Activated effector memory CD4-positive, alpha-beta T cell treated with anti-CD3 and anti-CD28 coated beads, Interleukin-2, amount 50 U/mL, for 16 hours (primary cell): ENCODE results near the gene TMEM273.

Source experiments
- DNase-seq: peaks from one replicate; pipeline ENCODE4 v3.0.0-alpha.2; 2020

Gene TMEM273

DNA sequence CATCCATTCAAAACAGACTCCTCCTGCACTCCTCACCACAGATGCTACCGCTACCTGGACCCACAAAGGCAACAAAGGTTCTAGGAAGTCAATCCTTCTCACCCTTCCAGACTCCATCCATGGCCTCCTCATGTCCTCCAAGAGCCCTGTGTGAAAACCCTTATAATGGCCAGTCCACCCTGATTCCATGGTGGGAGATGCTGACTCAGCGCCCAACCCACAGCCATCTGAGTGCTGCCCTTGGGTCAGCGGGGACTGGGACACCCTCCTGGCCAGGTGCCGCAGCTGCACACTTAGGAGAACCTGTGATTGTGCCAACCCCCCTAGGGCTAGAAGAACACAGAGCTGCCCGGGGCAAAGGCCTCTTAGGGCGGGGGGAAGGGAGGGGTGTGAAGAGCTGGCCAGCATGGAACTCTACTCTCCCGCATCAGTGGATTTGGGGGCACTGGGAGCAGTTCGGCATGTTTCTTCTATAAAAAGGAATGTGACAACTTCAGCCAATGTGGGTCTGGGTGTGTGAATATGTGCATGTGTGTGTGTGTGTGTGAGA lies 25.4 kb downstream of the TMEM273 start:
- DNase-seq, result no peak

DNA sequence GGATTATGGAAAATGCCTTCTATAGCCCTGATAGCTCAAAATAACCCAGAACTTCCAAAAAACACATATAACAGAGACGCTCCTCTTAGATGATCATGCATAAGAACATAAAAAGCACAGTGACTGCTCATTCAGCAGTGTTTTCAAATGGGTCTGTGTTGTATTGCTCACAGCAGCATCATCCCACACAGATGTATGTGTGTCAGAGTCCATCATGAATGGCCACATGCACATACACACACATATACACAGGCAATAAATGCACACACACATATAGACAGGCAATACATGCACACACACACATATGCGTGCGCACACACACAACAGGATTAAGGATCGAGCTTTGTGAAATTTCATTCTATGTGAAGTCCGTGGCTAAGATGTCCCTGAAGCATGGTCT lies 26.1 kb downstream of the TMEM273 start:
- DNase-seq, result no peak

- DNase-seq, result no peak
Measured at GRCh38 chr10:49161411-49161997, 26.7 kb downstream of the TMEM273 start.

- DNase-seq, result no peak
Measured at GRCh38 chr10:49160814-49161213, 27.4 kb downstream of the TMEM273 start.

DNA sequence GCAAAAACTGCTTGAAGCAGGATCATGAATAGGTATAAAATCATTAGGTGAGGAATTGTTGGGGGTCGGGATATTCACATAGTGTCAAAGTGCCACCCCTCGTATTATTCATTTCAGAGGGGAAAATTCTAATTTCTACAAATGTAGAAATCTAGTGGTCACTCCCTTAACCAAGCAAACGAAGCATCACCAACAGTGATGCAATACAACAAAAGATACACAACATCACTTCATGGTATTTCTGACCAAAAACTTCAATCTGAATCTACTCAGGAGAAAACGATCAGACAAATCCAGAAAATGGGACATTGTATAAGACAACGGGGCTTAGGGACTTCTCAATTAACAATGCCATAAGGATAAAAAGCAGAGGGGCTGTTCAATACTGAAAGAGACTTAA lies 28.1 kb downstream of the TMEM273 start:
- DNase-seq, result no peak

GRCh38 chr10:49158915-49159314 lies 29.3 kb downstream of the TMEM273 start:
- no peak for DNase-seq

- DNase-seq, result no peak
Measured at GRCh38 chr10:49158404-49158803, 29.8 kb downstream of the TMEM273 start.

DNA sequence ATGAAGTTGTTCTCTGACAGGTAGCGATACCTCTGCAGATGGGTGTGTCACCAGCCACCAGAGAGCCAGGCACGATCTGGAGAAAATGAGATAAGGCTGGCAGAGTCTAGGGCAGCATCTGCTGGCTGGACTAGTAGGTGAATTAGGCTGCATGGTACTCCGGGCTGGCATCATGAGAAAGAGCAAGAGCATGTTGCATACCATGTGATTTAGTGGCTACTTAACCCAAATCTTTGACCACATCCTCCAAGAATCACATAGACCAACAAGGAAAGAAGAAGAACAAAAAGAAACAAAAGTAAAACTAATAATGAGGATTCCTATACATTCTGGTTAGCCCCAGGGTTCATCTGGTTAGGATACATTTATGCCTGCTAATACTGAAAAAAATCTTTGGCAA lies 31.0 kb downstream of the TMEM273 start:
- no peak for DNase-seq

DNA sequence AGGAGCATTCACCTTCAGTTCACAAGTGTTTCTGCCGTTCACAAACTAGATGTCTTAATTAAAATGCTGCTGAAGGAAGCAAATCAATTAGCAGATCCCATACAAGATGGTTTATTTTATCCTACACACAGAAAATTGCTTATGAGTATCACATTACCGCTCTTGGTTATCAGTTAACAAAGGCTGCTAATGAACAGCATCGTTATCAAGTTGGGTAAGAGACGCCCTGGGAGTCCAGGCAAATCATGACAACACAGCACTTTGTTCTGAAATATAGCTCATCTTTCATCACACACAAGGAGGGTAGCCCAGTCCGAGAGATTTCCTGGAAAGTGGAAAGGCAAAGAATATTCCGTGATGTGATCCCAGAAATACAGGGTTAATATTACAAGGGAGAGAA lies 33.5 kb downstream of the TMEM273 start:
- DNase-seq, result no peak

- no peak for DNase-seq
Measured at GRCh38 chr10:49153971-49154370, 34.2 kb downstream of the TMEM273 start.

- DNase-seq, result no peak
Measured at GRCh38 chr10:49153115-49153514, 35.1 kb downstream of the TMEM273 start.

GRCh38 chr10:49152663-49153062 lies 35.5 kb downstream of the TMEM273 start:
- DNase-seq, result no peak

- DNase-seq, result no peak
Measured at GRCh38 chr10:49152037-49152436, 36.2 kb downstream of the TMEM273 start.

DNA sequence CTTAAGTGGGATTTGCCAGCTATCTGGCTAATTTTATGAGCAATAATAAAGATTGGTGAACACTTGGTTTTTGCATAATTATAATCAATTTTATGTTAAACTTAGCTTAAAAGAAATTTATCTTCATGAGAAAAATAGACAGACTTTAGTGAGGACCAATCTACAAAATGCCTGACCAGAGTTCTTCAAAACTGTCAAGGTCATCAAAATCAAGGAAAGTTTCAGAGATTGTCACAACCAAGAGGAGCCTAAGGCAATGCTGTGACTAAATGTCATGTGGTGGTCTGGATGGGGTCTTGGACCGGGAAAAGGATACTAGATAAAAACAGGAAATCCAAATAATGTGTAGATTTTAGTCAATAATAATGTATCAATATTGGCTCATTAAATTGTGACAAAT lies 36.7 kb downstream of the TMEM273 start:
- no peak for DNase-seq

GRCh38 chr10:49151025-49151445 lies 37.2 kb downstream of the TMEM273 start:
- no peak for DNase-seq

GRCh38 chr10:49150426-49150825 lies 37.8 kb downstream of the TMEM273 start:
- DNase-seq, result no peak

- DNase-seq, result no peak
Measured at GRCh38 chr10:49149881-49150280, 38.3 kb downstream of the TMEM273 start.

DNA sequence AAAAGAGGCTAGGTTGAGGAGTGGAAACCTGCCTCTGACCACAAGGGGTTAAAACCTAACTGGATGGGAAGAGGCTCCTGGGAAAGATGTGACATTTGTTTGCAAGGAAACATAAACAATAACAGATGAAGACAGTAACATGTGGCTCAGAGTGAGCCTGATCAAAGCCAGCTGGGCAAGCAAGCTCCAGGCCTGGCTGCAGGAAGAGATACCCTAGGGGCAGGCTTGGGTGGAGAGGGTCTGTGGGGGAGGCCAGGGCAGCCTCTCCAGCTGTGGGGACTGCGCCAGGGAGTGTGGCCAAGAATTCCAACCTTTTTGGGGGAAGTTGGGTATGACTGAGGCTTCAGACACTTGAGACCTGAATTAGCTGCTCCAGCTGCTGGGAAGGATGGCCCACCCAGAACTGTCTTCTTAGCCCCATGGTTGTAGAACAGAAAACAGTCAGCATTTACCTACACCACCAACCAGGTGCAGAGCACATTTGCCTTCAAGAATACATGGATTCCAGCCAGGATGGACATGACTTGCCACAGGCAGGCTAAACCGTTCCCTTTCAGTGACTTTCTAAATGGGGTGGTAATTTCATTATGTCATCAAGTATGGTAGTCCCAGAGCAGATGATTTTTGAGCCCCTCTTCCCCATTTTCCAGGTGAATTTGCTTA lies 44.0 kb downstream of the TMEM273 start:
- no peak for DNase-seq

DNA sequence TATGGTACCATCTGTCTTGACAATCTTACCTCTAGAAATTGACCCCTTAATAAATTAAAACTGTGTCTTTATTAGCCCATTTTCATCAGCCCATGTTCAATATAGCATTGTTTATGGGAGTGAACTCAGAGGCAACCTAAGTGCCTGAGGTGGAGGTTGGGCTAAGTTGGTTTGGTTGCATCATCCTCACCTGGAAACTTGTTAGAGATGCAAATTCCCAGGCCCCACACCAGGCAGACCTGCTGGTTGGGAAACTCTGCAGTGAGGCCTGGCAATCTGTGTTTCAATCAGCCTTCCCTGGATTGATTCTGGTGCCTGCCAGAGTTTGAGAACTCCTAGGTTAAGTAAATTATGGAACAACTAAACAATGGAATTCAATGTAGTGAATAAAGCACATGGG lies 44.9 kb downstream of the TMEM273 start:
- no peak for DNase-seq

- DNase-seq, result no peak
Measured at GRCh38 chr10:49141541-49142332, 46.5 kb downstream of the TMEM273 start.

DNA sequence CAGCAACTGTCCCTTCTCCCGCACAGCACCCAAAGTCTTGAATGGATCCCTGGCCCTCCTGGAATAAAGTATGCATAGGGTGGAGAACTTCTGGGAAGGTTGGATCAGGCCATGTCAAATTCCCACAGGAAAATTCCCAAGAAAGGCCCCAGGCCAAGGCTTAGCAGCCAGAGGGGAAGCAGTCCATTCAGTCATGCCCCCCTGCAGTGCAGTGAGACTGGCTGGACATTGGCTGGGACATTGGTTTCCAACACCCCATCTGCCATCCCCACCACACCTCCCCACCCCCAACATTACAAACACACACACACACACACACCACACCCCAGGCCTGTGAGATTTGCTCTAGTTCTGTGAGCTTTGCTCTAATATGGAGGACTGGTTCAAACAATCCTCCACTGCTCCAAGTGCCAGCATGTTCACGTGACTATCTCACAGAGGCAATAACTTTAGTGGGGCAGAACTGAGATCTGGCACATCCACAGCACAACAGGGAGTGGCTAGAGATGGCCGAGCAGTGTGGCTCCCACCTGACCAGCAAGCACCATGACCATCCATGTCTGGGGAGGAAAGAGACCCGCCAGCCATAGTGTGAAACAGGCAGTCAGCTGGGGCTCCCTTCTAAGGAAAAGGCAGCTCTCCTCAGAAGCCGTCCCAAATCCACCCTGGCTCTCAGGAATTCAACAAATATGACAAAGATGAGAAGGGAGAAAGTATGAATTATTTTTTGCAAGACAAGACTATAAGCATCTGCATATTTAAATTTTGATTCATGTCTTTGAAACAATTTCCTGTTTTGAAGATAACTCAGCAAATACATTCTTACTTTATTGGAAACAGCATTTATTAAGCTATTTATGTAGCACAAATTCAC lies 47.6 kb downstream of the TMEM273 start:
- DNase-seq, result no peak

DNA sequence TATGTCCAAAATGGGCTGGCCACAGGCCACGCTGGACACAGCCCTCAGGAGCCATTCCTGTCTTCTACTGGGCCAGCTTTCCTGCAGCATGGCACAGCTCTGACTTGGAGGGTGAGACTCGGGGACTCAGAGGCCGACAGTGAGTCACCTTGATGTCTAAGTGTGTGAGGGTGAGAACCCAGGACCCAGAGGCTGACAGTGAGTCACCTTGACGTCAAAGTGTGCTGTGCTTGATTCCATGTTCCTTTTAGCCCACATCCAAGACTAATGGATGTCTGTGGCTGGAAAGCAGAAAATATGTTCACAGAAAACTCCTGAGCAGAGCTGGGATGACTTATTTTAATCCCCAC lies 48.4 kb downstream of the TMEM273 start:
- DNase-seq, result no peak
